Upper lobe of left lung (tissue), 6 donors: Measurements from ENCODE around the gene CMTM4. TPM values are rescaled to one million over a fixed set of nuclear protein-coding genes. Genes with fewer than 3 reads are reported as not detected.

Source experiments
- ATAC-seq, 2 donors: fragments of 200-7000 bp; cut with Tn5 transposase; one replicate each; pipeline ENCODE4 v1.9.1; 2022; ENCODE audit warnings: mild to moderate bottlenecking in 2 of 2, moderate library complexity in 2 of 2; ENCODE audit not compliant: low FRiP score in 2 of 2
- DNase-seq, 2 donors: peaks; one replicate each; pipeline ENCODE4 v3.0.0-alpha.2; 2019 to 2020
- H3K27ac ChIP-seq, 4 donors: fragments of 200-600 bp; sonication (generic); one replicate each; pipeline ENCODE4 v1.5.1; 2016 to 2019
- H3K27me3 ChIP-seq, 4 donors: fragments of 200-600 bp; sonication (generic); one replicate each; pipeline ENCODE4 v1.5.1; 2017 to 2019
- H3K36me3 ChIP-seq, 4 donors: fragments of 200-600 bp; sonication (generic); one replicate each; pipeline ENCODE4 v1.5.1; 2016 to 2019
- H3K4me1 ChIP-seq, 4 donors: fragments of 200-600 bp; sonication (generic); one replicate each; pipeline ENCODE4 v1.5.1; 2018 to 2019
- H3K4me3 ChIP-seq, 4 donors: fragments of 200-600 bp; sonication (generic); one replicate each; pipeline ENCODE4 v1.5.1; 2017 to 2019; ENCODE audit warnings: mild to moderate bottlenecking in 2 of 4, moderate library complexity in 1 of 4
- H3K9me3 ChIP-seq, 4 donors: fragments of 200-600 bp; sonication (generic); one replicate each; pipeline ENCODE4 v1.5.1; 2018 to 2019
- CTCF ChIP-seq, 6 experiments: fragments of 450-650 bp in 4 of 6; fragments of 200-600 bp in 2 of 6; sonication (generic) in 2 of 6; IDR thresholded peaks; one replicate each; pipeline ENCODE4 v1.5.1; 2016 to 2019; ENCODE audit warnings: antibody characterized with exemption in 6 of 6
- EP300 ChIP-seq, 4 donors: sonication (generic); formaldehyde crosslinking; IDR thresholded peaks; one replicate each; pipeline ENCODE4 v1.5.1; 2017; ENCODE audit warnings: antibody characterized with exemption in 4 of 4, control low read depth in 2 of 4
- POLR2A ChIP-seq, 4 donors: fragments of 450-650 bp; IDR thresholded peaks; one replicate each; pipeline ENCODE4 v1.5.1; 2016 to 2017; ENCODE audit warnings: antibody characterized with exemption in 4 of 4, mild to moderate bottlenecking in 2 of 4
- POLR2AphosphoS5 ChIP-seq, 2 donors: sonication (generic); formaldehyde crosslinking; IDR thresholded peaks; one replicate each; pipeline ENCODE4 v1.5.1; 2017; ENCODE audit warnings: antibody characterized with exemption in 2 of 2
- WGBS, 2 donors: methylation state at CpG; one replicate each; pipeline ENCODE4 v1.1.5; 2017 to 2018; 5-methylcytosine and 5-hydroxymethylcytosine counted together
- total RNA-seq, 6 donors: library from RNA; depleted of rRNA in 4 of 6; stranded (reverse); fragments of >200 nt in 4 of 6; gene quantifications; one replicate each; pipeline versions ENCODE4 v1.1.0 to v1.2.1, GENCODE V29; 2016 to 2021
- donor health status: DM: no; HTN: no; CAD: no; lungs with moderate emphysema.
- donor health status: DM: no; HTN: yes; CAD: no; lungs with severe emphysema.

CMTM4 gene
- total RNA-seq: 10 to 100 TPM; 35.6 to 82.1 (median 55.1) TPM

GRCh38 chr16:66696669-66697630, at the start of gene CMTM4:
CMTM4 (minus strand) TSS chr16:66696743; CDS start chr16:66696525, 218 bp downstream.
- Histone ChIP-seq H3K36me3 (no peaks in the 10 kb centered on the region), H3K4me3 (peak within 1 kb of the TSS; percentile 69 to 91 (median 76)), H3K4me1 (peaks cover 22 to 41% (median 23%) of the 10 kb centered on the region in 4 donors), H3K27ac (peak within 1 kb of the TSS; percentile 83 to 91 (median 88)), H3K9me3 (no peaks in the 10 kb centered on the region), H3K27me3 (no peaks in the 10 kb centered on the region)
- TF ChIP-seq POLR2A (IDR thresholded peaks at IDR 0.05) (peak in 1 of 4 donors; percentile 65), EP300 (IDR thresholded peaks at IDR 0.05) (no peak), CTCF (IDR thresholded peaks at IDR 0.05) (peak in 4 of 6 experiments; percentile 11 to 52 (median 29)), POLR2AphosphoS5 (IDR thresholded peaks at IDR 0.05) (peak; percentile 54 to 64)
- 8 to 43% methylated on average over 7 to 50 of the region's 84 CpGs for WGBS, 2 donors
- DNase-seq (peak; percentile 93 to 97), ATAC-seq (peak; percentile 92 to 96)

GRCh38 chr16:66746048-66746447, 49.5 kb upstream of the CMTM4 start:
- no peaks in the 10 kb centered on the region for H3K9me3 ChIP-seq
- peak overlapping the region in 2 of 4 donors; percentile 50 to 54 for H3K27ac ChIP-seq
- peaks cover 9 to 76% (median 39%) of the 10 kb centered on the region in 4 donors for H3K36me3 ChIP-seq
- no peak for DNase-seq
- H3K4me3 ChIP-seq: no peak overlapping the region
- peaks cover 51 to 73% (median 67%) of the 10 kb centered on the region in 4 donors for H3K4me1 ChIP-seq
- no peaks in the 10 kb centered on the region for H3K27me3 ChIP-seq
- ATAC-seq: no peak
- TF ChIP-seq CTCF (IDR thresholded peaks at IDR 0.05) (no peak), EP300 (IDR thresholded peaks at IDR 0.05) (no peak), POLR2A (IDR thresholded peaks at IDR 0.05) (no peak), POLR2AphosphoS5 (IDR thresholded peaks at IDR 0.05) (no peak)
- WGBS, 2 donors: 65 to 77% methylated on average over 3 of the region's 3 CpGs

GRCh38 chr16:66741950-66742808, 45.6 kb upstream of the CMTM4 start:
- WGBS, 2 donors: 59 to 61% methylated on average over 10 of the region's 10 CpGs
- Histone ChIP-seq H3K27ac (peak overlapping the region; percentile 80 to 89 (median 82)), H3K36me3 (peaks cover 15 to 91% (median 43%) of the 10 kb centered on the region in 4 donors), H3K27me3 (no peaks in the 10 kb centered on the region), H3K9me3 (no peaks in the 10 kb centered on the region), H3K4me3 (no peak overlapping the region), H3K4me1 (peaks cover 50 to 62% (median 57%) of the 10 kb centered on the region in 4 donors)
- TF ChIP-seq EP300 (IDR thresholded peaks at IDR 0.05) (no peak), POLR2AphosphoS5 (IDR thresholded peaks at IDR 0.05) (no peak), CTCF (IDR thresholded peaks at IDR 0.05) (no peak), POLR2A (IDR thresholded peaks at IDR 0.05) (no peak)
- no peak for DNase-seq
- ATAC-seq: peak in 1 of 2 donors; percentile 54

- 33% methylated on average over 10 of the region's 10 CpGs for WGBS, 2 donors
- peaks cover 15 to 89% (median 44%) of the 10 kb centered on the region in 4 donors for H3K36me3 ChIP-seq
These were observed 44.8 kb upstream of the CMTM4 start for GRCh38 chr16:66741169-66741900.

More at GRCh38 chr16:66741169-66741900, 44.8 kb upstream of the CMTM4 start:
- Histone ChIP-seq H3K27me3 (no peaks in the 10 kb centered on the region), H3K4me1 (peaks cover 42 to 54% (median 48%) of the 10 kb centered on the region in 4 donors), H3K9me3 (no peaks in the 10 kb centered on the region), H3K4me3 (no peak overlapping the region), H3K27ac (peak overlapping the region; percentile 80 to 89 (median 82))
- DNase-seq (peak; percentile 62 to 91), ATAC-seq (peak; percentile 86 to 96)
- TF ChIP-seq POLR2AphosphoS5 (IDR thresholded peaks at IDR 0.05): peak; percentile 49 to 52
- no peak for TF ChIP-seq EP300 (IDR thresholded peaks at IDR 0.05)
